Activated CD4-positive, CD25-positive, alpha-beta regulatory T cell (primary cell): ENCODE measurements around the gene LPCAT3.

Experiments
- DNase-seq, 4 experiments: peaks; one replicate each; lab custom pipeline; 2025; lab: John Stamatoyannopoulos, UW

The LPCAT3 gene

DNA sequence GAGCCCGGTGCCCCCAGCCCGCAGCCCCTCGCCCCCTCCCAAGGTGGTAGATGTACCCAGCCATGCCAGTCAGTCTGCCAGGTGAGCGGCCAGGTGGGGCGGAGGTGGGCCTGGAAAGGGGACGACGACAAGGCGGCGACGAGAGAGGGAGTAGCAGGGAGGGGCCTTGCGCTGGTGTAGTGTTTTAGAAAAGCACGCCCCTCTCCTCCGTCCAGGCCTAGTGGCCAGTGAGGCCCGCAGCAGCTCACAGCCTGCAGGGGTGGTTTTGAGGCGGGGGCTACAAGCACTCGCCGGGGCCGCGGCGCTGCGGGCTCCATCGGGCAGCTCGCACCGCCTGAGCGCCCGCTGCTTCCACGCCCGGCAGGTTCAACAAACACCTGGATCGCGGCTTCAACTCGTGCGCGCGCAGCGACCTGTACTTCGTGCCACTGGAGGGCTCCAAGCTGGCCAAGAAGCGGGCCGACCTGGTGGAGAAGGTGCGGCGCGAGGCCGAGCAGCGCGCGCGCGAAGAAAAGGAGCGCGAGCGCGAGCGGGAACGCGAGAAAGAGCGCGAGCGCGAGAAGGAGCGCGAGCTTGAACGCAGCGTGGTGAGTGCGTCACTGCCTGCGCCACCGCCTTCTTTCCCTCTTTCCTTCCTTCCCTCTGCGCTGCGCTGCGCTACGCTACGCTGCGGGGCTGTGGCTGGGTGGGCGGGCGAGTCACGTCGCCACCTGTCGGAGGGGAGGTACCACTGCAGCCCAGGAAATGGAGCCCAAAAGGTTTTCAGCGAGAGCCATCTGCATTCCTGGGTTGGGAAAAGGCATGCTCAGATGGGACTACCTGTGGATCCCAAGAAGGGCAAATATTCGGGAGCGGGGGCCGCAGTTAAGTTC lies 80.6 kb downstream of the LPCAT3 start:
- DNase-seq = peak; percentile 70 to 86 (median 82)

DNA sequence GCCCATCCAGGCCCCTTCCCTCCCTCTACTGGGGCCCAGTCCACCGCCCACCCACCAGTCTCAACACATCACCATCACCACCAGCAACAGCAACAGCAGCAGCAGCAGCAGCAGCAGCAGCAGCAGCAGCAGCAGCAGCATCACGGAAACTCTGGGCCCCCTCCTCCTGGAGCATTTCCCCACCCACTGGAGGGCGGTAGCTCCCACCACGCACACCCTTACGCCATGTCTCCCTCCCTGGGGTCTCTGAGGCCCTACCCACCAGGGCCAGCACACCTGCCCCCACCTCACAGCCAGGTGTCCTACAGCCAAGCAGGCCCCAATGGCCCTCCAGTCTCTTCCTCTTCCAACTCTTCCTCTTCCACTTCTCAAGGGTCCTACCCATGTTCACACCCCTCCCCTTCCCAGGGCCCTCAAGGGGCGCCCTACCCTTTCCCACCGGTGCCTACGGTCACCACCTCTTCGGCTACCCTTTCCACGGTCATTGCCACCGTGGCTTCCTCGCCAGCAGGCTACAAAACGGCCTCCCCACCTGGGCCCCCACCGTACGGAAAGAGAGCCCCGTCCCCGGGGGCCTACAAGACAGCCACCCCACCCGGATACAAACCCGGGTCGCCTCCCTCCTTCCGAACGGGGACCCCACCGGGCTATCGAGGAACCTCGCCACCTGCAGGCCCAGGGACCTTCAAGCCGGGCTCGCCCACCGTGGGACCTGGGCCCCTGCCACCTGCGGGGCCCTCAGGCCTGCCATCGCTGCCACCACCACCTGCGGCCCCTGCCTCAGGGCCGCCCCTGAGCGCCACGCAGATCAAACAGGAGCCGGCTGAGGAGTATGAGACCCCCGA lies 81.4 kb downstream of the LPCAT3 start:
- no peak for DNase-seq

DNA sequence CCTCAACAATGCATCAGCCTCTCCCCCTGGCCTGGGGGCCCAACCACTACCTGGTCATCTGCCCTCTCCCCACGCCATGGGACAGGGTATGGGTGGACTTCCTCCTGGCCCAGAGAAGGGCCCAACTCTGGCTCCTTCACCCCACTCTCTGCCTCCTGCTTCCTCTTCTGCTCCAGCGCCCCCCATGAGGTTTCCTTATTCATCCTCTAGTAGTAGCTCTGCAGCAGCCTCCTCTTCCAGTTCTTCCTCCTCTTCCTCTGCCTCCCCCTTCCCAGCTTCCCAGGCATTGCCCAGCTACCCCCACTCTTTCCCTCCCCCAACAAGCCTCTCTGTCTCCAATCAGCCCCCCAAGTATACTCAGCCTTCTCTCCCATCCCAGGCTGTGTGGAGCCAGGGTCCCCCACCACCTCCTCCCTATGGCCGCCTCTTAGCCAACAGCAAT lies 82.1 kb downstream of the LPCAT3 start:
- no peak for DNase-seq

DNA sequence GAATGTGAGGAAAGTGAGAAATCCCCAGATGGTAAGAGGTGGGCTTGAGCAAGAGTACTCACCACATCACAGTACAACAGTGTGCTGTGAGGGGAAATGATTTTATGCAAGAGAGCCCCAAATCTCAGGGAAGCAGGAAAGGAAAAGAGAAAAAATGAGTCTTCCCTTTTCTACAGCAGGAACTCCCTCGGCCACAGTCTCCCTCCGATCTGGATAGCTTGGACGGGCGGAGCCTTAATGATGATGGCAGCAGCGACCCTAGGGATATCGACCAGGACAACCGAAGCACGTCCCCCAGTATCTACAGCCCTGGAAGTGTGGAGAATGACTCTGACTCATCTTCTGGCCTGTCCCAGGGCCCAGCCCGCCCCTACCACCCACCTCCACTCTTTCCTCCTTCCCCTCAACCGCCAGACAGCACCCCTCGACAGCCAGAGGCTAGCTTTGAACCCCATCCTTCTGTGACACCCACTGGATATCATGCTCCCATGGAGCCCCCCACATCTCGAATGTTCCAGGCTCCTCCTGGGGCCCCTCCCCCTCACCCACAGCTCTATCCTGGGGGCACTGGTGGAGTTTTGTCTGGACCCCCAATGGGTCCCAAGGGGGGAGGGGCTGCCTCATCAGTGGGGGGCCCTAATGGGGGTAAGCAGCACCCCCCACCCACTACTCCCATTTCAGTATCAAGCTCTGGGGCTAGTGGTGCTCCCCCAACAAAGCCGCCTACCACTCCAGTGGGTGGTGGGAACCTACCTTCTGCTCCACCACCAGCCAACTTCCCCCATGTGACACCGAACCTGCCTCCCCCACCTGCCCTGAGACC lies 82.7 kb downstream of the LPCAT3 start:
- no peak for DNase-seq

DNA sequence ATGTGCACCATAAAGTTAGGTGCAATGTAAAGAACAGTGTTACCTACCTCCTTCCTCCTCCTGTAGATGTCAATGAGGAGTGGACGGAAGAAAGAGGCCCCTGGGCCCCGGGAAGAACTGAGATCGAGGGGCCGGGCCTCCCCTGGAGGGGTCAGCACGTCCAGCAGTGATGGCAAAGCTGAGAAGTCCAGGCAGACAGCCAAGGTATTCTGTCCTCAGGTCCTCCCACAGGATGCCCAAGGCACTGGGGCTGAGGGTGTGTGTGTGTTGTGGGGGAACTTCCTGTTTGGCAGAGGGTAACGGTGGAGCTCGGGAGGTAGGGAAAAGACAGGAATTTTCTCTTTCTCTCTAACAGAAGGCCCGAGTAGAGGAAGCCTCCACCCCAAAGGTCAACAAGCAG lies 84.2 kb downstream of the LPCAT3 start:
- no peak for DNase-seq

DNA sequence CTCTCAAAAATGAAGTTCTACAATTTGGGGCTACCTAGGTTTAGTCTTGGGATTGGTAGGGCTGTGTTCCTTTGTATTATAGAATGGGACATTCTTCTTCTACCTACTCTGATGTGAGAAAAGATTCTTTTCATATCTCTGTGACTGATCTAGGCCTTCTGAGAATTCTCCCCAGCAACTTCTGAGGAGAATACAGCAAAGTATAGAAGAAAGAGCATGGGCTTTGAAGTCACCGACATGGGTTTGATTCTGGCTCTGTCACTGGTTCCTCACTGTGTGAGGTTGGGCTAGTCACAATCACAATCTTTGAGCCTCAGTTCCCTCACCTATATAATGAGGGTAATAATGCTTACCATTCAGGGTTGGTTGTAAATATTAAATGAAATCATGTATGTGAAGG lies 85.5 kb downstream of the LPCAT3 start:
- no peak for DNase-seq

DNA sequence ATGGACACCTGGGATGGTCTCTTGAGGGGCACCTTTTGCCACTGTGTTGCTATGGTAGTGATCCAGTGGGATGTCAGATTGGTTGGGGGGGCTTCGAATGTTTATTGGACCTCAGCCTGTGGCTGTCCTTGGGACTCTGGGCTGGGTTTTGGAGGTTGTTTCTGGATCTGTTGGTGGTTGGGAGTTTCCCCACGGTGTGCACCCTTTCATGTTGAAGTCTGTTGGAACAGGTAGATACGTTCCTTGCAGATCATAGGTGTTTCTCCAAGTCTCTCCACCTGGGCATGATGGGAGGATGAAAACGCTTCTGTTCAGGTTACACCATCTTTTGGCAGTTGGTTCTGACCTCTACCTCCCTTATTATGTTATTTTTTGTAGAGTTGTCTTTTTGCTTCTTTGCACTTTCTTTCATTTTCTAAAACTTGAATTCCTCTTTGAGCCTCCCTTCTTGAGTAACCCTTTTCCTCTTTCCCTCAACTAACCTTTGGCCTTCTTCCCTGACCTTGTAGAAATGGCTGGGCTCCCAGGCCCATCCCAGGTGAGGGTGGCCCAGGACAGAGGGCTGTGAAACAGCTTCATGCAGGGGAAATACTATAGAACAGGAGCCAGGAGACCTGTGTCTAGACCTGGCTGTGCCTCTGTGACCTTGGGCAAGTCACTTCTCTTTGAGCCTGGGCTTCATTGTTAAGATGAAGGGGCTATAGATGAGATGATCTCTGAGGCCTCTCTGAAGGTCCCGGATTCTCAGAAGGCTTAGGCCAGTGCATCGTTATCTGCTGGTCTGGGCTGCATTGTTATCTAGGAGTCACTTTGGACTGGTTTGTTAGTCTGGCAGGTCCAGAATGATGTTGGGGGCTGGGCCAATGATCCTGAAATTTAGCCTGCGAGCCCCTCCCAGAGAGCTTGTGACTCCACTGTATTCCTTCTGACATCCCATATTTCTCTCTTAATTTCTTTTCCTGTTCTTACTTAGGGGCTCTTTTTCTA lies 88.5 kb downstream of the LPCAT3 start:
- no peak for DNase-seq

DNA sequence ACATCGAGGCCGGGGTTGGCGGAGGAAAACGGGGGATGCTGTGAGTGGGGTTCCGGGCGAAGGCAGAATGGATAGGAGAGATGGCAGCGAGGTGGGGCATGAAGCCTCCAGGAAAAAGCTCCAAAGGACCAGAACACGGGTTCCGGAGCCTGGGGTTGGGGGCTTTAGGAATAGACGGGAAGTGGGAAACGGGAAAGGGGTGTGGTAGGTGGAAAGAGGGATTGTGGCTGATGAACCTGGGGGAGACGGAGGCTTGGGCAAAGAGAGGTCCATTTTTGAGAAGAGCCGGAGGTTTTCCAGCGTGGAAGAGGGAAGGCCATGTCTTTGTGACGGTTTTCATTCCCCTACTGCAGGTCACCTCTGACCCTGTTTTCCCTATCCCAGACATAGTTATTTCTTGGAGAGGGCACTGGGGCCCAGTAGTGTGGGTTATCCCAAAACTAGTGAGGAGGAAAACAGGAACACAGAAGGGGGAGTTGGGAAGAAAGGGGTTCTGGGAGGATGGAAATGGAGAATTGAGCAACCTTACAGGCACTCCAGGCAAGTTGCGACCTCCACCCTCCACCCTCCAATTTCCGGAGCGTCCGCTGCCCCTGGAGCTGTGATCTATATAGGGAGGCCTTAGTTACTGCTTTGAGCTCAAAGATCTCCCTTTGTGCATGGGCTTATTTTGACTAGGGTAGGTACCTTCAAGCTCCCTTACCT lies 89.4 kb downstream of the LPCAT3 start:
- DNase-seq = no peak

DNA sequence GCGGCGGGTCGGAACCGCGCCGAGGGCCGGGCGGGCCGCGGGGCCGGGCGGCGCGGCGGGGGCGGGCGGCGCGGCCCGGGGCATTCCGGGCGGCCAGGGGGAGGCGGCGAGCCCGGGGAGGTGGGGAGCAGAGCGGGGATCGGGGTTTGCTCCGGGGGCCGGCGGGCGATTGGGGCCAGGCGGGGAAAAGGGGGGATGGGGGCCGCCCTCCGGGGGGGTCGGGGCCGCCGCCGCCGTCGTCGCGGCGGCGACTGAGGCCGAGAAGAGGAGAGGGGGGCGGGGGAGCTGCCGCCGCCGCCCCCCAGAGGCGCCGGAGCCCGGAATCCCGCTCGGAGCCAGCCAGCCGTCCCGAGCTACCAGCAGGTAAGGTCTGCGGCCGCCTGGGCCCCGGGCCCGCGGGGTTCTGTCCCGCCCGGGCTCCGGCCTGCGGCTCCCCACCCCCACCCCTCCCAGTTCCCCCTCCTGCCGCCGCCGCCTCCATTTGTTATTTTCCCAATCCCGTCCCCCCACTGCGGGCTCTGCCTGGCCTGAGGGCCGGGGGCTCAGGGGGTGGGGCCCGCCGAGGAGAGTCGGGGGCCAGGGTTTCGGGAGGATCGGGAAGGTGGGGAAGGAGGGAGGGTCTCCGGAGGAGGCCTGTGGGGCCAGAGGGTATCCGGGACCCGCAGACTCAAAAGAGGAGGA lies 90.1 kb downstream of the LPCAT3 start:
- no peak for DNase-seq

DNA sequence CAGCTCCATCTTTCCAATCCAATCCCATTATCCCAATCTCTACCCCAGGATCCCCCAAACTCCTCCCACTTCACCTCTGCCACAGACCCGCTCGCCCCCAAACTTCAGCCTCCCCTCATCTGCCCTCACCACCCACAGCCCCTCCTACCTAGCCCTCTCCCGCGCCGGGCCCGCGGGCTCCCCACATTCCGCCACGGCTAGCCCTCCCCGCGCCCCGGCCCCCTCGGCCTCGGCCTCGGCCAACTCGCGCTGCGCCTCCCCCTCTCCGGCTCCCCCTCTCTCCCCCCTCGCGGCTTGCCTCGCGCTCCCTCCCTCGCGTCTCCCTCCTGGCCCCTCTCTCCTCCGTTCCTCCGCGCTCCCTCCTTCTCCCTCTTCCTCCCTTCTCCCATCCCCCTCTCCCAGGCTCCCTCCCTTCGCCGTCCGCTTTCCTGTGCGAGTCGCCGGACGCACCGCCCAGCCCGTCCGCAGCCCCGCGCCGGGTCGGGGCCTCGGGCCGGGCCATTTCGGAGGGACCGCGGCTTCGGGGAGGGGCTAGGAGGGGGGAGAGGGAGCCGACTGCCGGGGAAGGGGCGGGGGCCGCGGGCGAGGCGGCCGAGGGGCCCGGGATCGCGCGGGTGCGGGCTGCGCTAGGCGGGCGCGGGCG lies 90.8 kb downstream of the LPCAT3 start, which contains the start of gene ATN1:
Gene ATN1 (plus strand): TSS at position 581 of the 643 bp plus-strand sequence. CDS start 6,043 bp downstream, outside the sequence.
- peak in 2 of 4 experiments; percentile 20 to 30 for DNase-seq
